Measurements from ENCODE around the gene SELENOI. TPM values are rescaled to one million over a fixed set of nuclear protein-coding genes. Genes with fewer than 3 reads are reported as not detected.
"Not testable (repeated sequence)": the region's sequence is repeated elsewhere in the genome, so short reads cannot be mapped to it uniquely, and the experiment has no call there.

SELENOI gene
- total and polyA plus RNA-seq, 10 of the 15 experiments (the other 5 are each of a cell fraction or from before 2014, with no cell fraction given), result 5.2 to 31.4 (median 17.4) TPM

DNA sequence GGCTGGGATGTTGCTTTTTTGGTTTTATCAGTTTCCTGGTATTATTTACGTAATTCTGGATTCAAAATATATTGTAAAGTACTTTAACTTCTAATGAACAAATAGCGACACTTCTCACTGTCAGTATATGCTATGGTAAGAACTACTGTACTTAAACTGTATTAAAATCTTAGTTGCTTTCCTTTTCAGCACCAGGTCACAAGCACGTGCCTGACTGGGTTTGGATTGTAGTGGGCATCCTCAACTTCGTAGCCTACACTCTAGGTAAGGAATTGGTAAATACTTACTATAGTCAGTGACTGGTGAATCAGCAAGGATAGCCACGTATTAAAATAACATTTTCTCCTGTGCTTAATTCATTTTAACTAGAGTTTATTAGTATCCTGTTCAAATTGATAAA lies 21.0 kb downstream of the SELENOI start:
- H3K4me2 ChIP-seq (ENCODE audit: control insufficient read depth, insufficient read depth), result no peak overlapping the region
- no peaks in the 10 kb centered on the region for H3K4me1 ChIP-seq (ENCODE audit: control insufficient read depth, insufficient read depth, low read length)
- ChIA-PET RAD21 (ENCODE audit: unreplicated experiment) (no interaction called here), SMC1A (ENCODE audit: uncharacterized antibody, unreplicated experiment) (no interaction called here), POLR2A (no interaction called here), CTCF (interaction anchor here (0.8 kb wide), 1 partner anchor 20 kb away, joined by 3 read pairs; the partner anchor contains the start of gene ADGRF3)
- no peaks in the 10 kb centered on the region for H3K9me3 ChIP-seq (replicated peaks; ENCODE audit: control insufficient read depth, insufficient read depth, low read length)
- peaks cover 11% of the 10 kb centered on the region for H3K79me2 ChIP-seq (ENCODE audit: control insufficient read depth, insufficient read depth, low read length)
- in situ Hi-C loops (cut with MboI), result no loop called here
- no peak overlapping the region for H3K9ac ChIP-seq (ENCODE audit: control insufficient read depth, insufficient read depth, low read length)
- intact Hi-C loops (cut with micrococcal nuclease; ENCODE audit: unreplicated experiment), result no loop called here
- H3K36me3 ChIP-seq (ENCODE audit: control insufficient read depth in 2 of 2, insufficient read depth in 2 of 2, low read length in 1 of 2), result peaks cover 0 to 16% of the 10 kb centered on the region in 2 experiments; a peak in 2 of 4 replicates
- ATAC-seq (no peak), DNase-seq (ENCODE audit: low read depth, low spot score) (no peak), FAIRE-seq (peak; percentile 41)
- WGBS (ENCODE audit: insufficient coverage, insufficient replicate concordance, low lambda C conversion rate, missing lambda C conversion rate), result 96% methylated on average over 5 of the region's 5 CpGs
- H3K27ac ChIP-seq (ENCODE audit: control insufficient read depth, insufficient read depth), result no peak overlapping the region
- no peaks in the 10 kb centered on the region for H3K27me3 ChIP-seq (replicated peaks in 1 of 2; ENCODE audit: control insufficient read depth in 2 of 2, insufficient read depth in 2 of 2, low read length in 1 of 2)
- BruUV-seq (replicated peaks), result no TSS peak
- no peak overlapping the region for H3K4me3 ChIP-seq
- no peak overlapping the region for H2AFZ ChIP-seq (ENCODE audit: control insufficient read depth, low read depth, low read length)
- TF ChIP-seq NR2C2 (IDR thresholded peaks at IDR 0.05; ENCODE audit: borderline replicate concordance, control insufficient read depth, insufficient read length, low read depth), result no peak
- no peak for TF ChIP-seq FOS (IDR thresholded peaks at IDR 0.05; ENCODE audit: borderline replicate concordance, extremely low read depth, insufficient read length)
- TF ChIP-seq HDAC2 (IDR thresholded peaks at IDR 0.05), result no peak
- no peak for TF ChIP-seq EED (IDR thresholded peaks at IDR 0.05; ENCODE audit: low read depth)
- TF ChIP-seq EZH2 (IDR thresholded peaks at IDR 0.05; ENCODE audit: borderline replicate concordance, control insufficient read depth, low read depth, low read length), result no peak
- no peak for TF ChIP-seq CHD1 (IDR thresholded peaks at IDR 0.05; ENCODE audit: low read depth, low read length)
- TF ChIP-seq WRNIP1 (IDR thresholded peaks at IDR 0.05; ENCODE audit: borderline replicate concordance, low read depth, low read length), result no peak
- no peak for TF ChIP-seq ETV6 (conservative IDR thresholded peaks at IDR 0.05 in 1 of 2, IDR thresholded peaks at IDR 0.05 in 1 of 2; ENCODE audit: borderline replicate concordance in 1 of 2, low read depth in 1 of 2)
- no peak for TF ChIP-seq POLR2AphosphoS5 (IDR thresholded peaks at IDR 0.05; ENCODE audit: low read length)
- H4K20me1 ChIP-seq (ENCODE audit: control insufficient read depth, insufficient read depth), result no peaks in the 10 kb centered on the region

GRCh38 chr2:26369664-26370063 lies 23.7 kb downstream of the SELENOI start:
- H3K27ac ChIP-seq (ENCODE audit: control insufficient read depth, insufficient read depth); FAIRE-seq; H3K4me2 ChIP-seq (ENCODE audit: control insufficient read depth, insufficient read depth); H3K79me2 ChIP-seq (ENCODE audit: control insufficient read depth, insufficient read depth, low read length); H4K20me1 ChIP-seq (ENCODE audit: control insufficient read depth, insufficient read depth); DNase-seq (ENCODE audit: low read depth, low spot score); intact Hi-C loops (cut with micrococcal nuclease; ENCODE audit: unreplicated experiment); CTCF ChIA-PET; POLR2A ChIA-PET; ATAC-seq; H3K4me3 ChIP-seq; H2AFZ ChIP-seq (ENCODE audit: control insufficient read depth, low read depth, low read length); SMC1A ChIA-PET (ENCODE audit: uncharacterized antibody, unreplicated experiment); H3K9ac ChIP-seq (ENCODE audit: control insufficient read depth, insufficient read depth, low read length); H3K27me3 ChIP-seq (replicated peaks in 1 of 2; ENCODE audit: control insufficient read depth in 2 of 2, insufficient read depth in 2 of 2, low read length in 1 of 2); BruUV-seq (replicated peaks); H3K9me3 ChIP-seq (replicated peaks; ENCODE audit: control insufficient read depth, insufficient read depth, low read length); RAD21 ChIA-PET (ENCODE audit: unreplicated experiment); in situ Hi-C loops (cut with MboI); H3K4me1 ChIP-seq (ENCODE audit: control insufficient read depth, insufficient read depth, low read length): not testable (repeated sequence)
- H3K36me3 ChIP-seq (ENCODE audit: control insufficient read depth in 2 of 2, insufficient read depth in 2 of 2, low read length in 1 of 2), result peaks cover 0 to 18% of the 10 kb centered on the region in 2 experiments; a peak in 3 of 4 replicates
- WGBS (ENCODE audit: insufficient coverage, insufficient replicate concordance, low lambda C conversion rate, missing lambda C conversion rate), result no CpG with 5 or more reads among the region's 2 CpGs

DNA sequence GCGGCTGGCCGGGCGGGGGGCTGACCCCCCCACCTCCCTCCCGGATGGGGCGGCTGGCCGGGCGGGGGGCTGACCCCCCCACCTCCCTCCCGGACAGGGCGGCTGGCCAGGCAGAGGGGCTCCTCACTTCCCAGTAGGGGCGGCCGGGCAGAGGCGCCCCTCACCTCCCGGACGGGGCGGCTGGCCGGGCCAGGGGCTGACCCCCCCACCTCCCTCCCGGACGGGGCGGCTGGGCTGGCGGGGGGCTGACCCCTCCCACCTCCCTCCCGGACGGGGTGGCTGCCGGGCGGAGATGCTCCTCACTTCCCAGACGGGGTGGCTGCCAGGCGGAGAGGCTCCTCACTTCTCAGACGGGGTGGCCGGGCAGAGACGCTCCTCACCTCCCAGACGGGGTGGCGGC lies 25.0 kb downstream of the SELENOI start:
- in situ Hi-C loops (cut with MboI); H4K20me1 ChIP-seq (ENCODE audit: control insufficient read depth, insufficient read depth); H3K9me3 ChIP-seq (replicated peaks; ENCODE audit: control insufficient read depth, insufficient read depth, low read length); intact Hi-C loops (cut with micrococcal nuclease; ENCODE audit: unreplicated experiment); FAIRE-seq; H2AFZ ChIP-seq (ENCODE audit: control insufficient read depth, low read depth, low read length); SMC1A ChIA-PET (ENCODE audit: uncharacterized antibody, unreplicated experiment); H3K4me1 ChIP-seq (ENCODE audit: control insufficient read depth, insufficient read depth, low read length); H3K79me2 ChIP-seq (ENCODE audit: control insufficient read depth, insufficient read depth, low read length); H3K9ac ChIP-seq (ENCODE audit: control insufficient read depth, insufficient read depth, low read length); H3K27ac ChIP-seq (ENCODE audit: control insufficient read depth, insufficient read depth); H3K4me2 ChIP-seq (ENCODE audit: control insufficient read depth, insufficient read depth); DNase-seq (ENCODE audit: low read depth, low spot score); H3K27me3 ChIP-seq (replicated peaks in 1 of 2; ENCODE audit: control insufficient read depth in 2 of 2, insufficient read depth in 2 of 2, low read length in 1 of 2); RAD21 ChIA-PET (ENCODE audit: unreplicated experiment); POLR2A ChIA-PET; ATAC-seq; H3K4me3 ChIP-seq; CTCF ChIA-PET; BruUV-seq (replicated peaks): not testable (repeated sequence)
- 98% methylated on average over 8 of the region's 31 CpGs for WGBS (ENCODE audit: insufficient coverage, insufficient replicate concordance, low lambda C conversion rate, missing lambda C conversion rate)
- H3K36me3 ChIP-seq (ENCODE audit: control insufficient read depth in 2 of 2, insufficient read depth in 2 of 2, low read length in 1 of 2), result peaks cover 0 to 21% of the 10 kb centered on the region in 2 experiments; a peak in 3 of 4 replicates
